ENCODE results near the gene SETD5. TPM values are rescaled to one million over a fixed set of nuclear protein-coding genes. Genes with fewer than 3 reads are reported as not detected.

The SETD5 gene
- total and polyA plus RNA-seq, 4 donors: 23.7 to 178 (median 67.6) TPM

- DNase-seq: no peak
- H3K4me3 ChIP-seq: no peak overlapping the region
- no peak overlapping the region for H3K27ac ChIP-seq (ENCODE audit: low read depth in 1 of 2, low read length in 1 of 2)
- H3K4me1 ChIP-seq (ENCODE audit: control insufficient read depth in 5 of 5, insufficient read depth in 5 of 5, low read length in 5 of 5): no peaks in the 10 kb centered on the region
- no peaks in the 10 kb centered on the region for H3K9me3 ChIP-seq (ENCODE audit: control insufficient read depth in 4 of 4, insufficient read depth in 3 of 4, low read length in 3 of 4)
- H3K27me3 ChIP-seq (ENCODE audit: control insufficient read depth in 3 of 3, insufficient read depth in 3 of 3, low read length in 2 of 3): no peaks in the 10 kb centered on the region
- no peak overlapping the region for H3K9ac ChIP-seq (ENCODE audit: insufficient read depth in 1 of 2, low read length in 2 of 2)
- H3K36me3 ChIP-seq (ENCODE audit: control insufficient read depth in 4 of 4, insufficient read depth in 4 of 4, low read length in 4 of 4): peaks cover 38 to 74% (median 51%) of the 10 kb centered on the region in 4 donors
- TF ChIP-seq CTCF (IDR thresholded peaks at IDR 0.05; ENCODE audit: control extremely low read depth, extremely low read depth): no peak
- ATAC-seq (ENCODE audit: insufficient read depth, low FRiP score): no peak
- 88 to 91% methylated on average over 4 of the region's 4 CpGs for whole genome bisulfite sequencing, 2 donors
These were observed 50.7 kb downstream of the SETD5 start for GRCh38 chr3:9448071-9448470.

GRCh38 chr3:9448643-9449042 lies 51.2 kb downstream of the SETD5 start:
- ATAC-seq (ENCODE audit: insufficient read depth, low FRiP score) (no peak), DNase-seq (no peak)
- Histone ChIP-seq H3K27me3 (ENCODE audit: control insufficient read depth in 3 of 3, insufficient read depth in 3 of 3, low read length in 2 of 3) (no peaks in the 10 kb centered on the region), H3K9ac (ENCODE audit: insufficient read depth in 1 of 2, low read length in 2 of 2) (no peak overlapping the region), H3K27ac (ENCODE audit: low read depth in 1 of 2, low read length in 1 of 2) (no peak overlapping the region), H3K4me1 (ENCODE audit: control insufficient read depth in 5 of 5, insufficient read depth in 5 of 5, low read length in 5 of 5) (no peaks in the 10 kb centered on the region), H3K9me3 (ENCODE audit: control insufficient read depth in 4 of 4, insufficient read depth in 3 of 4, low read length in 3 of 4) (no peaks in the 10 kb centered on the region), H3K36me3 (ENCODE audit: control insufficient read depth in 4 of 4, insufficient read depth in 4 of 4, low read length in 4 of 4) (peaks cover 35 to 75% (median 53%) of the 10 kb centered on the region in 4 donors), H3K4me3 (no peak overlapping the region)
- WGBS, 2 donors: 93 to 97% methylated on average over 1 of the region's 1 CpG
- no peak for TF ChIP-seq CTCF (IDR thresholded peaks at IDR 0.05; ENCODE audit: control extremely low read depth, extremely low read depth)

GRCh38 chr3:9450126-9450525 lies 52.7 kb downstream of the SETD5 start:
- no peak for ATAC-seq (ENCODE audit: insufficient read depth, low FRiP score)

More at GRCh38 chr3:9450126-9450525, 52.7 kb downstream of the SETD5 start:
- DNase-seq: no peak
- 95 to 100% methylated on average over 1 of the region's 1 CpG for WGBS, 2 donors
- H3K9ac ChIP-seq (ENCODE audit: insufficient read depth in 1 of 2, low read length in 2 of 2): no peak overlapping the region
- no peak overlapping the region for H3K27ac ChIP-seq (ENCODE audit: low read depth in 1 of 2, low read length in 1 of 2)
- no peak for TF ChIP-seq CTCF (IDR thresholded peaks at IDR 0.05; ENCODE audit: control extremely low read depth, extremely low read depth)
- H3K36me3 ChIP-seq (ENCODE audit: control insufficient read depth in 4 of 4, insufficient read depth in 4 of 4, low read length in 4 of 4): peaks cover 26 to 66% (median 46%) of the 10 kb centered on the region in 4 donors
- H3K9me3 ChIP-seq (ENCODE audit: control insufficient read depth in 4 of 4, insufficient read depth in 3 of 4, low read length in 3 of 4): no peaks in the 10 kb centered on the region
- H3K4me3 ChIP-seq: no peak overlapping the region
- no peaks in the 10 kb centered on the region for H3K4me1 ChIP-seq (ENCODE audit: control insufficient read depth in 5 of 5, insufficient read depth in 5 of 5, low read length in 5 of 5)
- no peaks in the 10 kb centered on the region for H3K27me3 ChIP-seq (ENCODE audit: control insufficient read depth in 3 of 3, insufficient read depth in 3 of 3, low read length in 2 of 3)

Measured in lung (tissue), 12 donors.